Aorta (tissue), 5 donors: ENCODE data around the gene SAA4. TPM values are rescaled to one million over a fixed set of nuclear protein-coding genes. Genes with fewer than 3 reads are reported as not detected.

ENCODE experiments used
- ATAC-seq: fragments of 200-7000 bp; cut with Tn5 transposase; one replicate; pipeline ENCODE4 v1.9.1; 2022; ENCODE audit warnings: moderate library complexity; ENCODE audit not compliant: low FRiP score
- DNase-seq, 2 donors: peaks; one replicate each; pipeline ENCODE4 v3.0.0-alpha.2; 2020
- H3K27ac ChIP-seq, 2 donors: one replicate each; pipeline ENCODE4 v1.5.1; 2013; ENCODE audit warnings: low read length in 2 of 2, mild to moderate bottlenecking in 2 of 2, moderate library complexity in 2 of 2, control low read depth in 1 of 2, inconsistent platforms in 1 of 2, low read depth in 1 of 2
- H3K27me3 ChIP-seq, 2 donors: one replicate each; pipeline ENCODE4 v1.6.1; 2013; ENCODE audit warnings: control low read depth in 1 of 2, low read length in 1 of 2, mild to moderate bottlenecking in 1 of 2, moderate library complexity in 1 of 2; ENCODE audit not compliant: insufficient read depth in 2 of 2, control insufficient read depth in 1 of 2
- H3K36me3 ChIP-seq, 2 donors: one replicate each; pipeline ENCODE4 v1.6.1; 2013; ENCODE audit warnings: control low read depth in 1 of 2, low read length in 1 of 2, mild to moderate bottlenecking in 1 of 2; ENCODE audit not compliant: insufficient read depth in 2 of 2, control insufficient read depth in 1 of 2
- H3K4me1 ChIP-seq, 2 donors: one replicate each; pipeline ENCODE4 v1.6.1; 2013; ENCODE audit warnings: low read length in 2 of 2, control low read depth in 1 of 2, mild to moderate bottlenecking in 1 of 2, moderate library complexity in 1 of 2; ENCODE audit not compliant: insufficient read depth in 2 of 2, control insufficient read depth in 1 of 2
- H3K4me3 ChIP-seq, 2 donors: one replicate each; pipeline ENCODE4 v1.5.1; 2013; ENCODE audit warnings: low read length in 2 of 2, control low read depth in 1 of 2, mild to moderate bottlenecking in 1 of 2
- H3K9me3 ChIP-seq: one replicate; pipeline ENCODE4 v1.6.1; 2013; ENCODE audit warnings: mild to moderate bottlenecking, low read length; ENCODE audit not compliant: control insufficient read depth
- WGBS, 2 donors: extraction: QIAGEN DNeasy Blood & Tissue Kit; methylation state at CpG; one replicate each; pipeline ENCODE4 v1.1.7; 2013; 5-methylcytosine and 5-hydroxymethylcytosine counted together
- intact Hi-C, 2 donors: fragments of 100-400 bp; cut with DNase I; formaldehyde crosslinking; loops; one replicate each; pipeline versions ENCODE4 v1.14.2 to v1.15.0; 2022
- polyA plus RNA-seq, 2 donors: library from polyadenylated mRNA; stranded (reverse); fragments of 200-250 nt; gene quantifications; one replicate each; pipeline ENCODE4 v1.2.3, GENCODE V29; 2013
- total RNA-seq, 2 donors: library from RNA; stranded (reverse); fragmentation: NEBNext Ultra II Directional; extraction: Animal tissue kit (Norgen Biotek cat#: 25700); gene quantifications; one replicate each; pipeline ENCODE4 v1.2.1, GENCODE V29; 2021
- donor health status: healthy with polysubstance abuse.
- donor health status: Bipolar disorder and iron deficiency.
- donor health status: DM: no; HTN: no; CAD: no.
- donor health status: DM: no; HTN: no; CAD: no.
- donor health status: DM: yes; HTN: yes; CAD: no.

Gene SAA4
- total and polyA plus RNA-seq, 4 donors = 0.84 to 2.1 TPM; not detected in 2

GRCh38 chr11:18235394-18236334 is 938 bp downstream of the SAA4 start:
- WGBS, 2 donors = 58 to 59% methylated on average over 8 of the region's 8 CpGs

GRCh38 chr11:18233912-18234311 is 2.7 kb downstream of the SAA4 start:
- no peak overlapping the region for H3K4me3 ChIP-seq
- 88 to 93% methylated on average over 4 of the region's 4 CpGs for WGBS, 2 donors
- ATAC-seq (no peak), DNase-seq (no peak)
- intact Hi-C loops = no loop called here
- H3K27ac ChIP-seq = no peak overlapping the region
- no peaks in the 10 kb centered on the region for H3K27me3 ChIP-seq
- H3K36me3 ChIP-seq = no peaks in the 10 kb centered on the region
- no peaks in the 10 kb centered on the region for H3K9me3 ChIP-seq
- H3K4me1 ChIP-seq = no peaks in the 10 kb centered on the region

More at GRCh38 chr11:18235394-18236334, 938 bp downstream of the SAA4 start:
- intact Hi-C loops = no loop called here
- Histone ChIP-seq H3K36me3 (no peaks in the 10 kb centered on the region), H3K4me3 (no peak overlapping the region), H3K27ac (no peak overlapping the region), H3K4me1 (no peaks in the 10 kb centered on the region), H3K27me3 (no peaks in the 10 kb centered on the region), H3K9me3 (no peaks in the 10 kb centered on the region)
- no peak for DNase-seq
- ATAC-seq = no peak

- no peak overlapping the region for H3K27ac ChIP-seq
- WGBS, 2 donors = 76 to 89% methylated on average over 2 of the region's 2 CpGs
These were observed 5.7 kb downstream of the SAA4 start for GRCh38 chr11:18230859-18231258.

DNA sequence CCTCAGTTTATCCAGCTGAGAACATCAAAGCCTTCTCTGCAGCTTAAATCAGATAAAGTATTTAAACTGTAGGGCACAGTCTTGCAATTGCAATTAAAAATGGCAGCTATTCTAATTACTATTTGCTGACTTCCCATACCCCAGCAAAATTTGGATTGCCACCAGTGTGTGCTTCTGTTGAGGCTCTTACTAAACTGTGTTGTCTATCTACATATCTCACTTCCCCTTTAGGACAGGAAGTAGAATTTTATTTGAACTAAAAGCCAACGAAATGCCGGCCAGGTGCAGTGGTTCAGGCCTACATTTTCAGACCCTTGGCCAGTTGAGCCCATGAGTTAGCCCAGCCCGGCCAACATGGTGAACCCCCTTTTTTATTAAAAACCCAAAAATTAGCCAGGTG is 7.1 kb downstream of the SAA4 start:
- WGBS, 2 donors = 84 to 85% methylated on average over 2 to 3 of the region's 3 CpGs
- H3K4me1 ChIP-seq = no peaks in the 10 kb centered on the region
- no peak overlapping the region for H3K27ac ChIP-seq
- H3K9me3 ChIP-seq = no peaks in the 10 kb centered on the region
- H3K36me3 ChIP-seq = no peaks in the 10 kb centered on the region
- no peak for ATAC-seq
- intact Hi-C loops = no loop called here
- no peaks in the 10 kb centered on the region for H3K27me3 ChIP-seq
- no peak for DNase-seq
- H3K4me3 ChIP-seq = no peak overlapping the region

More at GRCh38 chr11:18230859-18231258, 5.7 kb downstream of the SAA4 start:
- intact Hi-C loops = no loop called here
- H3K4me3 ChIP-seq = no peak overlapping the region
- H3K9me3 ChIP-seq = no peaks in the 10 kb centered on the region
- DNase-seq (no peak), ATAC-seq (no peak)
- no peaks in the 10 kb centered on the region for H3K27me3 ChIP-seq
- H3K36me3 ChIP-seq = no peaks in the 10 kb centered on the region
- no peaks in the 10 kb centered on the region for H3K4me1 ChIP-seq

- no peak for ATAC-seq
- WGBS, 2 donors = 44 to 63% methylated on average over 2 of the region's 2 CpGs
These were observed 10.7 kb downstream of the SAA4 start for GRCh38 chr11:18225913-18226312.

GRCh38 chr11:18223591-18224387 is 12.8 kb downstream of the SAA4 start:
- no peak for ATAC-seq
- H3K27me3 ChIP-seq = no peaks in the 10 kb centered on the region
- WGBS, 2 donors = 48 to 61% methylated on average over 3 of the region's 3 CpGs
- DNase-seq = no peak
- no peaks in the 10 kb centered on the region for H3K36me3 ChIP-seq
- H3K27ac ChIP-seq = no peak overlapping the region
- no peaks in the 10 kb centered on the region for H3K4me1 ChIP-seq
- no peak overlapping the region for H3K4me3 ChIP-seq
- intact Hi-C loops = no loop called here
- peaks cover 2% of the 10 kb centered on the region for H3K9me3 ChIP-seq

More at GRCh38 chr11:18225913-18226312, 10.7 kb downstream of the SAA4 start:
- Histone ChIP-seq H3K36me3 (no peaks in the 10 kb centered on the region), H3K9me3 (no peaks in the 10 kb centered on the region), H3K4me3 (no peak overlapping the region), H3K4me1 (no peaks in the 10 kb centered on the region), H3K27ac (no peak overlapping the region), H3K27me3 (no peaks in the 10 kb centered on the region)
- intact Hi-C loops = no loop called here
- DNase-seq = no peak

GRCh38 chr11:18222814-18223421 is 13.7 kb downstream of the SAA4 start:
- ATAC-seq (peak; percentile 26), DNase-seq (no peak)
- intact Hi-C loops = no loop called here
- H3K36me3 ChIP-seq = no peaks in the 10 kb centered on the region
- no peak overlapping the region for H3K4me3 ChIP-seq
- H3K27me3 ChIP-seq = no peaks in the 10 kb centered on the region
- 91% methylated on average over 3 of the region's 3 CpGs for WGBS, 2 donors
- no peak overlapping the region for H3K27ac ChIP-seq
- no peaks in the 10 kb centered on the region for H3K4me1 ChIP-seq
- H3K9me3 ChIP-seq = peaks cover 2% of the 10 kb centered on the region

- intact Hi-C loops = no loop called here
- no peaks in the 10 kb centered on the region for H3K4me1 ChIP-seq
- H3K27me3 ChIP-seq = no peaks in the 10 kb centered on the region
- H3K36me3 ChIP-seq = no peaks in the 10 kb centered on the region
- H3K9me3 ChIP-seq = peaks cover 2% of the 10 kb centered on the region
- no peak overlapping the region for H3K27ac ChIP-seq
- H3K4me3 ChIP-seq = no peak overlapping the region
- 68 to 82% methylated on average over 5 of the region's 5 CpGs for WGBS, 2 donors
- ATAC-seq = no peak
- no peak for DNase-seq
These were observed 15.2 kb downstream of the SAA4 start for GRCh38 chr11:18221274-18221876.
